ENCODE data around the gene PPP1R26. TPM values are rescaled to one million over a fixed set of nuclear protein-coding genes. Genes with fewer than 3 reads are reported as not detected.

Gene PPP1R26
- total RNA-seq (2022; extraction: Qiagen RNA extraction), result 12.8 to 20.9 TPM (median 19.4 TPM) in 5 replicates

DNA sequence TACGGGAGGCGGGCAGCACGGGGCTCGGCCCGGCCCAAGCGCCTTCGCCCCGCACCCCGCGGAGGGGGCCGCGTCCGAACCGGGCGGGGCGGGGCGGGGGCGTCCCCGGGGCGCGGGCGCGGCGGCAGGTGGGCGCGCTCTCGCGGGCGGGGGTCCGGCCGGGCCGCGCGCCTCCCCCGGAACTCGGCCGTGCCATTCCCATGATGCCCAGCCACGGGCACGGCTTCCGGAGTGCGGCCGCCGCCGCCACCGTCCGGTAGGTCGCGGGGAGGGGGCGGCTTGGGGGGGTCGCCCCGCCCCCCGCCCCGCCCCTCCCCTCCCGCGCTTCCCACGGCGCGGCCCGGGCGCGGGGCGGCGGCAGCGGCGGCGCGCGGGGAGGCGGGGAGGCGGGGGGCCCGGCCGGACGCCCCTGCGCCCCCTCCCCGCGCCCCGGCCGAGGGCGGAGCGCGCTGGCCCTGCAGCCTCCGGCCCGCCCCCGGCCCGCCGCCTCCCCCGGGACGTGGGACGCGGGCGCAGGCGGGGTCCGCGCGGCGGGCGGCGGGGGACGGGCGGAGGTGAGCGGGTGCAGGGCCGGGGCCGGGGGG, at the start of gene PPP1R26:
Gene PPP1R26 (plus strand): TSS at position 314 of the 584 bp plus-strand sequence. CDS start 4,729 bp downstream, outside the sequence.

GRCh38 chr9:135500525-135501260, 21.1 kb downstream of the PPP1R26 start, which contains the start of gene MRPS2:
Gene MRPS2, plus strand, starts transcription at chr9:135500682. Its CDS starts 29 bp downstream, at chr9:135500711.

DNA sequence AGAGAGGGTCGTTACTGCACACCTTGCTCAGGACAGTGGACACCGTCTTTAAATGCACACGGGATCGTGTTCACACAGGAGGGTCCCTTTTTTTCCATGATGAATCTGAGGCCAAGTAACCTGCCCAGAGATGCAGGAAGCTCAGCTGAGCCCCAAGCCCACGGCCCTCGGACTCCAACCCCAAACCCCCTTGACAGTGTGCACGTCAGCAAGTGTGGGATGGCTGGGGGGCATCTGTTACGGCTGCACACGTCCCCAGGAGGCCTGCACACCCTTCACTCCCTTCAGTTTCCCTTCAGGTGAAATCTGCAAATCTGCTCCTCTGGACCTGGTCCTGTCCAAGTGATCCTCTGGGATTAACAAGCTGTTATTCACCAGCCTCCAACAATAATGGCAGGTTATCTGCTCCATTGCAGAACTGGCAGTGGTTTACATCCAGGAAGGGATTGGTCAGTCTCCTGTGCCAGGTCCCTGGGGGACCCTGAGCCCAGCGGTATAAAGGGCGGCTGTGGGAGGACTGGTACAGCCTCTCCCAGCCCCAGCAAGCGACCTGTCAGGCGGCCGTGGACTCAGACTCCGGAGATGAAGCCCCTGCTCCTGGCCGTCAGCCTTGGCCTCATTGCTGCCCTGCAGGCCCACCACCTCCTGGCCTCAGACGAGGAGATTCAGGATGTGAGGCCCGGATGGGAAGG, 41.5 kb downstream of the PPP1R26 start, which contains the start of gene LCN1:
Gene LCN1 (plus strand): TSS at position 525 of the 692 bp plus-strand sequence. CDS start 58 bp downstream, at position 583.

Other genes with a start within 250 kb of the PPP1R26 start
- gene MRPS2, start 20.9 kb downstream of the PPP1R26 start, total RNA-seq (2022; extraction: Qiagen RNA extraction), result 102 to 135 TPM (median 127 TPM) in 5 replicates
- gene LCN1, start 41.7 kb downstream of the PPP1R26 start, total RNA-seq (2022; extraction: Qiagen RNA extraction), result 0.14 to 0.30 TPM (median 0.21 TPM) in 4 of 5 replicates, not detected in the other
- gene OBP2A, start 66.3 kb downstream of the PPP1R26 start, total RNA-seq (2022; extraction: Qiagen RNA extraction), result not detected in 5 replicates
- gene PAEP, start 82.0 kb downstream of the PPP1R26 start, total RNA-seq (2022; extraction: Qiagen RNA extraction), result 0.14 to 0.45 TPM (median 0.36 TPM) in 5 replicates
- not detected in 5 replicates for gene GLT6D1, start 159.8 kb downstream of the PPP1R26 start, total RNA-seq (2022; extraction: Qiagen RNA extraction)
- 0.14 to 0.30 TPM (median 0.22 TPM) in 3 of 5 replicates, not detected in the others for gene LCN9, start 183.5 kb downstream of the PPP1R26 start, total RNA-seq (2022; extraction: Qiagen RNA extraction)
- gene SOHLH1, start 219.7 kb downstream of the PPP1R26 start, total RNA-seq (2022; extraction: Qiagen RNA extraction), result 0.06 to 0.11 TPM in 2 of 5 replicates, not detected in the others
- 0.07 TPM in 1 of 5 replicates, not detected in the others for gene KCNT1, start 222.4 kb downstream of the PPP1R26 start, total RNA-seq (2022; extraction: Qiagen RNA extraction)

Measured in A549 treated with dexamethasone at 1 μM for 4 hours (cell line).